Panc1 (cell line): Measurements from ENCODE around the gene TMC4.
A peak's percentile ranks its signal among the peaks of the same experiment; 100 is the strongest.

ENCODE experiments used
- POLR2AphosphoS5 ChIP-seq: IDR thresholded peaks from 2 replicates; pipeline ENCODE4 v1.6.1; 2012; ENCODE audit warnings: mild to moderate bottlenecking, low read depth, low read length, moderate library complexity
- SIN3A ChIP-seq: IDR thresholded peaks from 2 replicates; pipeline ENCODE4 v1.6.1; 2012; ENCODE audit warnings: low read depth, mild to moderate bottlenecking, low read length, moderate library complexity, borderline replicate concordance; ENCODE audit not compliant: insufficient read depth
- TF ChIP-seq, protein P1 (sequence below): fragments of 450-650 bp; IDR thresholded peaks from 2 replicates; pipeline ENCODE4 v1.5.1; 2017; ENCODE audit warnings: mild to moderate bottlenecking

DNA sequence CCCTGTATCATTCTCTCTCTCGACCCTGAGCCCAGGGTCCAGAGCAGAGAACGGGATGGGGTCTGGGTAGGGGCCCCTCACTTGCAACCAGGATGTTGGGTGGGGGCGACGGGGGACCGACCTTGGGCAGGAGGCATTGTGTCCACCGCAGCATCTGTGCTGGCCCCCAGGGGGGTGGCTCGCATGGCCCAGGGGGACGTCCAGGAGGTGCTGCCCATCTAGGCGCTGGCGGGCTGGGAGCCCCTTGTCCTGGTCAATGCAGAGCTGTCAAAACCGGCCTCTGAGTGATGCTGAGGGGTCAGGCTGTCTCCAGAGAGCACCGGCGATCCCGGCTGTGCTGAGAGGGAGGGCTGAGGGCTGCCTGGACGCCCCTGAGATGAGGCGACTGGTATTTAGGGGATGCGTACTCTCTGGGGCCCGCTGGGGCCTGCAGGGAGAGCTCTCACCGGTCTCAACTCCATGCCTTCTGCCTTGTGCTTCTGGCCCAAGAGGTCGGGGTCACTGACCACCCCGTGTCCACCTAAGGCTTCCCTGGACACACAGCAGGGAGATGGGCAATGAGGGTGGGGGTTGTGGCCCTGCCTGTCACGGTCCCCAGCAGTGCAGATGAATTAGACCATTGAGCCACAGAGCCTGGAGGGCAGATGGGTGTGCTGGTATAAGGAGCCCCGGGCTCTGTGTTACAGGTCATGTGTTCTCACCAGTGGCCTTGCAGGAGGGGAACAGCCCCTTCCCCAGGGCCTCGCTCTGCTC is 36.3 kb upstream of the TMC4 start:
- TF ChIP-seq SIN3A (peak; percentile 42; the same call in 1 of the 2 replicates), POLR2AphosphoS5 (no peak; the same call in 1 of the 2 replicates)
- TF ChIP-seq, protein P1, sequence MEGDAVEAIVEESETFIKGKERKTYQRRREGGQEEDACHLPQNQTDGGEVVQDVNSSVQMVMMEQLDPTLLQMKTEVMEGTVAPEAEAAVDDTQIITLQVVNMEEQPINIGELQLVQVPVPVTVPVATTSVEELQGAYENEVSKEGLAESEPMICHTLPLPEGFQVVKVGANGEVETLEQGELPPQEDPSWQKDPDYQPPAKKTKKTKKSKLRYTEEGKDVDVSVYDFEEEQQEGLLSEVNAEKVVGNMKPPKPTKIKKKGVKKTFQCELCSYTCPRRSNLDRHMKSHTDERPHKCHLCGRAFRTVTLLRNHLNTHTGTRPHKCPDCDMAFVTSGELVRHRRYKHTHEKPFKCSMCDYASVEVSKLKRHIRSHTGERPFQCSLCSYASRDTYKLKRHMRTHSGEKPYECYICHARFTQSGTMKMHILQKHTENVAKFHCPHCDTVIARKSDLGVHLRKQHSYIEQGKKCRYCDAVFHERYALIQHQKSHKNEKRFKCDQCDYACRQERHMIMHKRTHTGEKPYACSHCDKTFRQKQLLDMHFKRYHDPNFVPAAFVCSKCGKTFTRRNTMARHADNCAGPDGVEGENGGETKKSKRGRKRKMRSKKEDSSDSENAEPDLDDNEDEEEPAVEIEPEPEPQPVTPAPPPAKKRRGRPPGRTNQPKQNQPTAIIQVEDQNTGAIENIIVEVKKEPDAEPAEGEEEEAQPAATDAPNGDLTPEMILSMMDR: no peak
